ENCODE results near the gene SH2D3C. TPM values are rescaled to one million over a fixed set of nuclear protein-coding genes. Genes with fewer than 3 reads are reported as not detected.

The SH2D3C gene
- total and polyA plus RNA-seq, 9 of the 15 experiments (the other 6 are each of a cell fraction or from before 2014, with no cell fraction given) = 0.03 to 1.2 (median 0.22) TPM; not detected in 1

- TF ChIP-seq ZBTB34 (CRISPR knock-in tag; IDR thresholded peaks at IDR 0.05) (no peak), BCOR (IDR thresholded peaks at IDR 0.05) (0 out of 2 replicates have a peak, but pooled peaks have one; percentile 17), NELFE (IDR thresholded peaks at IDR 0.05; ENCODE audit: insufficient read depth, insufficient read length) (no peak), MYNN (IDR thresholded peaks at IDR 0.05) (peak; percentile 23; the same call in 1 of the 2 replicates), MYNN (CRISPR knock-in tag; IDR thresholded peaks at IDR 0.05) (no peak), KLF10 (CRISPR knock-in tag; IDR thresholded peaks at IDR 0.05) (no peak), HLTF (IDR thresholded peaks at IDR 0.05) (no peak), ARID1B (IDR thresholded peaks at IDR 0.05) (0 out of 2 replicates have a peak, but pooled peaks have one; percentile 18), FOXA3 (CRISPR knock-in tag; conservative IDR thresholded peaks at IDR 0.05 in 1 of 2, IDR thresholded peaks at IDR 0.05 in 1 of 2) (peak in 1 of 2 experiments; percentile 8; a peak in 1 of 4 replicates), SMAD4 (CRISPR knock-in tag; conservative IDR thresholded peaks at IDR 0.05) (peak; percentile 76), GATAD2B (IDR thresholded peaks at IDR 0.05; ENCODE audit: borderline replicate concordance) (no peak), C11orf30 (IDR thresholded peaks at IDR 0.05; ENCODE audit: low read depth) (no peak), ZBTB7A (IDR thresholded peaks at IDR 0.05; ENCODE audit: borderline replicate concordance, control insufficient read depth, low read depth, low read length) (peak; percentile 87; the same call in 1 of the 2 replicates), GABPB1 (CRISPR knock-in tag; IDR thresholded peaks at IDR 0.05) (peak; percentile 67), RB1 (IDR thresholded peaks at IDR 0.05; ENCODE audit: low read depth) (peak; percentile 69; the same call in 1 of the 2 replicates), E2F3 (CRISPR knock-in tag; IDR thresholded peaks at IDR 0.05) (0 out of 2 replicates have a peak, but pooled peaks have one; percentile 9)
- TF ChIP-seq, protein P1, sequence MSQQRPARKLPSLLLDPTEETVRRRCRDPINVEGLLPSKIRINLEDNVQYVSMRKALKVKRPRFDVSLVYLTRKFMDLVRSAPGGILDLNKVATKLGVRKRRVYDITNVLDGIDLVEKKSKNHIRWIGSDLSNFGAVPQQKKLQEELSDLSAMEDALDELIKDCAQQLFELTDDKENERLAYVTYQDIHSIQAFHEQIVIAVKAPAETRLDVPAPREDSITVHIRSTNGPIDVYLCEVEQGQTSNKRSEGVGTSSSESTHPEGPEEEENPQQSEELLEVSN (IDR thresholded peaks at IDR 0.05; ENCODE audit: borderline replicate concordance in 1 of 2, extremely low read depth in 1 of 2, insufficient read depth in 1 of 2, insufficient read length in 1 of 2, low read depth in 1 of 2, low read length in 1 of 2, poor library complexity in 1 of 2, severe bottlenecking in 1 of 2) = peak in 1 of 2 experiments; percentile 1
- TF ChIP-seq, protein P2, sequence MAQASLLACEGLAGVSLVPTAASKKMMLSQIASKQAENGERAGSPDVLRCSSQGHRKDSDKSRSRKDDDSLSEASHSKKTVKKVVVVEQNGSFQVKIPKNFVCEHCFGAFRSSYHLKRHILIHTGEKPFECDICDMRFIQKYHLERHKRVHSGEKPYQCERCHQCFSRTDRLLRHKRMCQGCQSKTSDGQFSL (CRISPR knock-in tag; IDR thresholded peaks at IDR 0.05) = no peak
- TF ChIP-seq, protein P2 (tag; IDR thresholded peaks at IDR 0.05) = peak in 1 of 2 experiments; percentile 12; a peak in 1 of 4 replicates
- TF ChIP-seq, protein P3, sequence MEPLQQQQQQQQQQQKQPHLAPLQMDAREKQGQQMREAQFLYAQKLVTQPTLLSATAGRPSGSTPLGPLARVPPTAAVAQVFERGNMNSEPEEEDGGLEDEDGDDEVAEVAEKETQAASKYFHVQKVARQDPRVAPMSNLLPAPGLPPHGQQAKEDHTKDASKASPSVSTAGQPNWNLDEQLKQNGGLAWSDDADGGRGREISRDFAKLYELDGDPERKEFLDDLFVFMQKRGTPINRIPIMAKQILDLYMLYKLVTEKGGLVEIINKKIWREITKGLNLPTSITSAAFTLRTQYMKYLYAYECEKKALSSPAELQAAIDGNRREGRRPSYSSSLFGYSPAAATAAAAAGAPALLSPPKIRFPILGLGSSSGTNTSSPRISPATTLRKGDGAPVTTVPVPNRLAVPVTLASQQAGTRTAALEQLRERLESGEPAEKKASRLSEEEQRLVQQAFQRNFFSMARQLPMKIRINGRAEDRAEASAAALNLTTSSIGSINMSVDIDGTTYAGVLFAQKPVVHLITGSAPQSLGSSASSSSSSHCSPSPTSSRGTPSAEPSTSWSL (CRISPR knock-in tag; IDR thresholded peaks at IDR 0.05; ENCODE audit: borderline replicate concordance) = 0 out of 2 replicates have a peak, but pooled peaks have one; percentile 19
These were observed 6.8 kb upstream of the SH2D3C start (continued) for GRCh38 chr9:127785023-127785932.

Measured in K562 (cell line).